TTC549 (cell line): ENCODE data around the gene LRRK1.
"Not testable (repeated sequence)": the region's sequence is repeated elsewhere in the genome, so short reads cannot be mapped to it uniquely, and the experiment has no call there.

Experiments
- FAIRE-seq: peaks from 2 replicates; lab custom pipeline; 2012; peaks lifted over from hg19 to GRCh38; lab: Jason Lieb, UNC

Gene LRRK1

DNA sequence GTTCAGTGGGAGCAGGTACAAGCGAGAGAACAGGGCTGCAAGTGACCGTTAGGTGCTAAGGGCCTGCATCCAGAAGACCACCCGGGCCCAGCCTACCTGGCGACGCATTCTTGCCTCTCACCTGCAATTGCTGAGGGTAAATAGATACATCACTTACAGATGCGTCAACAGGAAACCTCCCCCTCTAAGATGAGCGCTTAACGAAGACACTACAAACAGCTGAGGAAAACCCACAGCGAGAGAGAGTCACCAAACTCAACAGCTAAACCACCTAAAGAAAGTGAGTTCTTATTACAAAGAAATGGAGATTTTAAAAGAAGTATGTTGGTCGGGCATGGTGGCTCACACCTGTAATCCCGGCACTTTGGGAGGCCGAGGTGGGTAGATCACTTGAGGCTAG is 174.8 kb downstream of the LRRK1 start:
- FAIRE-seq: no peak

DNA sequence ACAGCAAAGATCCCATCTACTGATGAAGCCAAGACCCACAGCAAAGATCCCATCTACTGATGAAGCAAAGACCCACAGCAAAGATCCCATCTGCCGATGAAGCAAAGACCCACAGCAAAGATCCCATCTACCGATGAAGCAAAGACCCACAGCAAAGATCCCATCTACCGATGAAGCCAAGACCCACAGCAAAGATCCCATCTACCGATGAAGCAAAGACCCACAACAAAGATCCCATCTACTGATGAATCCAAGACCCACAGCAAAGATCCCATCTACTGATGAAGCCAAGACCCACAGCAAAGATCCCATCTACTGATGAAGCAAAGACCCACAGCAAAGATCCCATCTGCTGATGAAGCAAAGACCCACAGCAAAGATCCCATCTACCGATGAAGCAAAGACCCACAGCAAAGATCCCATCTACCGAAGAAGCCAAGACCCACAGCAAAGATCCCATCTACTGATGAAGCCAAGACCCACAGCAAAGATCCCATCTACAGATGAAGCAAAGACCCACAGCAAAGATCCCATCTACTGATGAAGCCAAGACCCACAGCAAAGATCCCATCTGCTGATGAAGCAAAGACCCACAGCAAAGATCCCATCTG is 176.7 kb downstream of the LRRK1 start:
- FAIRE-seq: not testable (repeated sequence)

DNA sequence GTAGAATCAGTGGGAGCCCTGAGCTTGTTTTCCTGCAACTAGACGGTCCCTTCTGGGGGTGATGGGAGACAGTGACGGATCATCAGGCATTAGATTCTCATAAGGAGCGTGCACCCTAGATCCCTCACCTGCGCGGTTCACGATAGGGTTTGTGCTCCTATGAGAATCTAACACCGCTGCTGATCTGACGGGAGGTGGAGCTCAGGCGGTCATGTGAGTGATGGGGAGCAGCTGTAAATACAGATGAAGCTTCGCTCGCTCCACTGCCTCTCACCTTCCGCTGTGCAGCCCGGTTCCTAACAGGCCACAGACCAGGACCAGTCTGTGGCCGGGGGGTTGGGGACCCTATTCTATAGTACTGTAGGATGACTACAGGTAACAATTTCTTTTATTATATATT is 178.0 kb downstream of the LRRK1 start:
- FAIRE-seq: no peak

DNA sequence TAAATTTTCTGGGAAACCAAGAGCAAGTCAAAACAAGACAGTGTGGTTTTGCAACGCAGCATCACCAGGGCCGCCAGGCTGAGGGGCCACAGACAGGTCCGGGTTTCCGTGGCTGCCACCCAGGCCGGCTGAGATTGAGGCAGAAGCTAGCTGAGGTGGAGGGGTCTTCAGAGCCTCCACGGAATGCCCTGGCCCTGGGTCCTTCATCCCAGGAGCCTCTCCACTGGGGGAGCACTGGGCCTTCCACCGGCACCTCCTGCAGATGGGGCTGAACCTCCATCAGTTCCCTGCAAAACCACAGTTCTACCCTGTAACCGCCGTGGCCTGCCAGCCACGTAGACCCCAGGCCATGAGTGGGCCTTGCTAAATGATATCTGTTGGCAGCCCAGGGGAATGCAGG is 180.0 kb downstream of the LRRK1 start:
- FAIRE-seq: no peak

DNA sequence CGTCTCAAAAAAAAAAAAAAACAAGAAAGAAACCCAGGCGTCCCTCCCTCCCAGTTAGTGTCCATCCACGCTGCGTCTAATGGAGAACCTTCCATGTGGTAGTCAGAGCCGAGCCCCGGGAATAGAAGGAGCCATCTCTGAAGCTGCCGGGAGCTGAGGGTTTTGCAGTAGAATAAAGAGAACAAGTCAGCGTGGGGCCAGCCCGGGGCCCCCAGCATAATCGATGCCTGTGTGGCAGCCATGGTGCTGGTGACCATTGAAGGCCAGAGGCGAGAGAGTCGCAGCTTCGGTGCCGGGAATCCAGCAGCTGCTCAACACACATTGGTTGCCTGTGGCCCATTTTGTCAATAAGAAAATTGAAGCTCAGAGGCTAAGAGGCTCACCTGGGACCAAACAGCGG is 181.0 kb downstream of the LRRK1 start:
- no peak for FAIRE-seq

DNA sequence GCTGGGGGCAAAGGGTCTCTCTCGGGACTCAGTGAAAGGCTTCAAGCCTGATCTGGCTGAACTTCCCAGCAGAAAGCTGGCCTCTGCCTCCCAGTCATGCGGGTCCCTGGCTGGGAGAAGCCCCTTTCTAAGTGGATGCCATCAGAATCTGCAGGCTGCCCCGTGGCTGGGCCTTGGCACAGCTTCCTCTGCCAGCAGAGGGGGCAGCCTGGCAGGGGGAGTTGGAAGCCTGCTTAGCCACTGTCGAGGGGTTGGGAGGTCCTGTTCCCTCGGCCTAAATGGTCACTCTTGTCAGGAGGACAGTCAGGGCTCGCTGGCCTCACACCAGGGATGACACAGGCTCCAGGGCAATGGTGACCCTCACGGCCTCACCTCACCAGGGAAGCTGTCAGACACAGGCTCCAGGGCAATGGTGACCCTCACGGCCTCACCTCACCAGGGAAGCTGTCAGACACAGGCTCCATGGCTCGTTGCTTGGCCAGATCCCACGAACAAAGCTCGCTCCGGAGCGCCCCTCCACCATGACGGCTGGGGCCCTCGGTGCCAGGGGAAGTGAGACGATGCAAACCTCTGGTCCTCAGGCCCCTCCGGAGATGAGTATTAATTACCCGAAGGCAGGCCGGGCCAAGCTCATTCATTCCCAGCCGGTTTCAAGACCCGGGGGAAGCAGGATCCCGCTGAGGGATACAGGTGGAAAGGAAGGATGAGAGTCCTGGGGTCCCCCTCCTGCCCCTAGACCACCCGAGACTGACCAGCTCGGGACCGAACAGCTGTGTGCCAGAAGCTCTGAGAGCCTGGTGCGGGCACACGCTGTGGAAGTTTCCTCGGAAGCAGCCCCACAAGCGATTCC is 181.7 kb downstream of the LRRK1 start:
- FAIRE-seq: no peak

DNA sequence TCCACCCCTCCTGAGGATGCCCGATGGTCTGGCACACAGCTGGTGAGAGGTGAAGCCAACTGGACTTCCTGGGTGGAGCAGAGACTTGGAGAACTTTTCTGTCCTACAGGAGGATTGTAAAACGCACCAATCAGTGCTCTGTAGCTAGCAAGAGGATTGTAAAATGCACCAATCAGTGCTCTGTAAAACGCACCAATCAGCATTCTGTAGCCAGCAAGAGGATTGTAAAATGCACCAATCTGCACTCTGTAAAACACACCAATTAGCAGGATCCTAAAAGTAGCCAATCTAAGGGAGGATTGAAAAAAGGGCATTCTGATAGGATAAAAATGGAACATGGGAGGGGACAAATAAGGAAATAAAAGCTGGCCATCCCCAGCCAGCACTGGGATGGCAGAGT is 182.5 kb downstream of the LRRK1 start:
- FAIRE-seq: no peak

DNA sequence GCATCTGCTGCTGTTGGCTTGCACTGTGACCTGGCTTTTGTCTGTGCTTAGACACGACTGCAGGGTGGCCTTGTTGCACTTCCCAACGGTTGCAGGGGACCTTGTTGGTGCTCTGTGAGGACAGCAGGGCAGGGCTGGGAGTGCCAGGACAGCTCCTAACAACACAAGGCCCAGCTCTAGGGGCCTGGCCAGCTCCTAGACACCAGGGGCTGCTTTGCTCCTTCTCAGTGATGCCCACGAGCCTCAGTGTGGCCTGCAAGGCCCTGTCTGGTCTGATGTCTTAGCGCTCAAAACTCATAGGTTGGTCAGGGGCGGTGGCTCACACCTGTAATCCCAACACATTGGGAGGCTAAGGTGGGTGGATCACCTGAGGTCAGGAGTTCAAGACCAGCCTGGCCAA is 183.6 kb downstream of the LRRK1 start:
- no peak for FAIRE-seq

DNA sequence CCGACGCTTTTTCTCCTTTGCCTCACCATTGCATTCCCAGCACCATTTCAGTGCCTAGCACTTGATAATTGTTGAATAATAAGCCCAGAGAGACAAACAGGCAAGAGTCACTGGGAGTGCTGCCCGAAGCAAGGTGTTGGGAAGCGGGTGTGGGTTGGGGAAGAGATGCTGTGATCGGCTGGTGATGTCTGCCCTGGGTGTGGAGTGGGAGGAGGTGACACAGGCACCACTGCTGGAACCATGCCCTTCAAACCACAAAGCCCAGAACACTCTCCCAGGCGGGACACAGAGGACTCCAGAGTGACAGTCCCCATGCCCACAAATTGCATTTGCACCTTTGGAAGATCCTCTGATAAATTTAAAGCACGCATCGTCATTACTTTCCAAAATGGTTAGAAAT is 184.4 kb downstream of the LRRK1 start:
- no peak for FAIRE-seq

DNA sequence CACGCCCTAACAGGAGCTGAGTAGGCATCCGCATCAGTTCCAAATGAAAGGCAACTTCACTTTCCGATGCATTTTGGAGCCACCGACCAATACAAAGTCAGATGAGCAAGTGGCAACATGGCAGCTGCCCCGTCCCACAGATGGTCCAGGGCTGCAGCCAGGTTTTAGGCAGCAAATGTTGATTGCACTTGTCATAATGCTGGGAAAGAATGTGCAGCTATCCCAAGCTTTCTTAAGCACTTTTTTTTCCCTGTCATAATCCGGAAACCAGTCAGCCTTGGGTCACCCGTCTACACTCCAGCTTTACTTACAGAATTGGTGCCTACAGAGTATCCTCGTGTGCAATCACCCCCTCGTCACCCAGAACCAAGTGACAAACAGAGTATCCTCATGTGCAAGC is 185.0 kb downstream of the LRRK1 start:
- FAIRE-seq: no peak

DNA sequence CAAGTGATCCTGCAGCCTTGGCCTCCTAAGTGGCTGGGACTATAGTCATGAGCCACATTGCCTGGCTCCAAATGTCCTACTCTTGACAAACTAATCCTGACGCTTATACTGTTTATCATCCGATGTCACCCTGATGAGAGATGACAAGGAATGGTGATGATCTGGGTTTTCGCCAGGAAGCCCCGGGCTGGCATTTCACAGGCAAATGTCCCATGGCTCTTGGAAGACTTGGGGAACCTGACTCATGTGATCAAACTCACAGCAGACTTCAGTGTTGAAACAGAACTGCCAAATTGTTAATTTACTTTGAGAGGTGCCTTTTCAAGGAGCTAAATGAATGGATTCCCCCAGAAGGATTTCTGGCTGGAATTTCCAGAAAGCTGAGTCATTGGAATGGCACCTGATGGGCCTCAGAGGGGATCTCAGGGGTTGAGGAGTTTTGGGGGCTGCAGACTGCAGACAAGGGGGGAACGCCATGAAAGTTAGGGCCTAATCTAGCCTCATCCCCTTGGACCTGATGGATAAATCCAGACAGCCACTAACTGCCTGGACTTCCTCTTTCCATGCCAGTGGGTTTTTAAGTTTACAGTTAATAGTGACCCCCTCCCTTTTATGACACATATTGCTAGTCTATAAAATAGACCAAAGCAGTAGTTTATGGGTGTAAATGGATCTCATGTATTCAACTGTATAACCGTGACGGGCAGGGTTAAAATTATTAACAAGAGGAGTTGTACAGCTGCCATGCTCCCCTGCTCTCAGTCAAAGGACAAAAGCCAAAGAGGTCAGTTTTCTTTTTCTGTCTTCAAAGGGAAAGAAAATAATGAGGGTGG is 186.1 kb downstream of the LRRK1 start:
- no peak for FAIRE-seq

DNA sequence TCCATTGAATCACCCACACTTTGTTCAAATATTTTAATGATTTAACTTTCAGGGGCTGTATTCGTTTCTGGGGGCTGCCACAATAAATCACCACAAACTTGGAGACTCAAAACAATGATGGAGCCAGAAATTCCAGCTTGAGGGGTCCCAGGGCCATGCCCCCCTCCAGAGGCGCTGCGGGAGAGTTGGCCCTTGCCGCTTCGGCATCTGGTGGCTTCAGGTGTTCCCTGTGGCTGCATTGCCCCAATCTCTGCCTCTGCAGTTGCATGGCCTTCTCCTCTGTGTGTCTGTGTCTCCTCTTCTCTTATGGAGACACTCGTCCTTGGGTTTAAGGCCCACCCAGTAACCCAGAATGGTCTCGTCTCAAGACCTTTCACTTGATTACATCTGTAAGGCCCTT is 187.9 kb downstream of the LRRK1 start:
- no peak for FAIRE-seq

DNA sequence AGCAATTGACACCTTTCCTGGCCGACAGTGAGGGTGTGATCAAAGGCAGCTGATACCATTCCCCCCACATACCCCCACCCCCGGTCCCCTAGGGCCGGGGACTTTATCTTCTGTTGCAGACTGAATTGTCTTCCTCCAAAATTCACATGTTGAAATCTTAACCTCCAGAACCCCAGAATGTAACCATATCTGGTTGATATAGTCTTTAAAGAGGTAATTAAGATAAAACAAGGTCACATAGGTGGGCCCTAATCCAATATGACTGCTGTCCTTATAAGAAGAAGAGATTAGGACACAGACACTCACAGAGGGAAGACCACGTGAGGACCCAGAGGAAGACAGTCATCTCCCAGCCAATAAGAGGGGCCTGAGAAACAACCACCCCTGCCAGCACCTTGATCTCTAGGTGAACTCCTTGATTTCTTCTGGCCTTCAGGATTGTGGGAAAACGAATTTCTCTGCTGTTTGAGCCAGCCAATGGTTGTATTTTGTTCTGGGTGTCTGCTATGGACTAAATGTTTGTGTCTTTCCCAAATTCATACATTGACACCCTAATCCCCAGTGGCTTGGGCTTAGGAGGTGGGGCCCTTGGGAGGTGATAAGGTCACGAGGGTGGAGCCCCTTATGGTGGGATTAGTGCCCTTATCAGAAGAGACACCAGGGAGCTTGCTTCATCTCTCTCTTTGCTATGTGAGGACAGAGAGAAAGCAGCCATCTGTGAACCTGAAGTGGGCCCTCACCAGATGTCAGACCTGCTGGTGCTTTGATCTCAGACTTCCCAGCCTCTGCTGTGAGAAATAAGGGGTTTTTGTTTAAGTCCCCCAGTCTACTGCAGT is 188.7 kb downstream of the LRRK1 start:
- FAIRE-seq: no peak

DNA sequence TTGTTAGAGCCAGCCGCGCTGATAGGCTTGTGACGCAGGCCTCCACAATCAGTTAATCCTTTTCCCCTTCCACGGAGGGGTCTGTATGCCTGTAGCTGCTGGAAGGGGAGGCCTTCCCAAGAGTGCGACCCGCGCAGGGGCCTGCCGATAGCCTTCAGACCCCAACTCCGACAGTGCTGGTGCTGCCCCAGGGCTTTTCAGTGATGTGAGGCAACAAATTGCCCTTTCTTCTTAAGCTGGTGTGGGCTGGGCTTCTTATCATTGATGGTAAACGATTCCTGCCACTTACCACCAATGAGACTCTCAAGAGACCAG is 189.3 kb downstream of the LRRK1 start:
- FAIRE-seq: no peak

DNA sequence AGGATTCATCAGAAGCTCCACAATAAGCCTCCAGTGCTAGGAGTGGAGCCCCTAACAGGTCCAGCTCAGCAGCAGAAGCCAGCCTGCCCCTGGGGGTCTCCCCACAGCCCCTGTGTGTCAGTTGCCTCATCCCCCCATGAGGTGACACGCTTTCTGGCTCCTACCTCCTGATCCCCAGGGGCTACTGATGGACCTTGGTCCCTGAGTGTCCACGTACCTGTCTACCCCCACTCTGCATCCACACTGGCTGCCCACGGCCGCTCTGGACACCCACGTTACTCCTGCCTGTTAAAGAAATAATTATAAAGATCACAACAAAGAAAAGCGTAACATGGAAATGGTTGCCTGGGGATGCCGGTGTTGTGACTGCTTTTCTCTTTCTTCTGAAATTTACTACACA is 189.6 kb downstream of the LRRK1 start:
- no peak for FAIRE-seq

DNA sequence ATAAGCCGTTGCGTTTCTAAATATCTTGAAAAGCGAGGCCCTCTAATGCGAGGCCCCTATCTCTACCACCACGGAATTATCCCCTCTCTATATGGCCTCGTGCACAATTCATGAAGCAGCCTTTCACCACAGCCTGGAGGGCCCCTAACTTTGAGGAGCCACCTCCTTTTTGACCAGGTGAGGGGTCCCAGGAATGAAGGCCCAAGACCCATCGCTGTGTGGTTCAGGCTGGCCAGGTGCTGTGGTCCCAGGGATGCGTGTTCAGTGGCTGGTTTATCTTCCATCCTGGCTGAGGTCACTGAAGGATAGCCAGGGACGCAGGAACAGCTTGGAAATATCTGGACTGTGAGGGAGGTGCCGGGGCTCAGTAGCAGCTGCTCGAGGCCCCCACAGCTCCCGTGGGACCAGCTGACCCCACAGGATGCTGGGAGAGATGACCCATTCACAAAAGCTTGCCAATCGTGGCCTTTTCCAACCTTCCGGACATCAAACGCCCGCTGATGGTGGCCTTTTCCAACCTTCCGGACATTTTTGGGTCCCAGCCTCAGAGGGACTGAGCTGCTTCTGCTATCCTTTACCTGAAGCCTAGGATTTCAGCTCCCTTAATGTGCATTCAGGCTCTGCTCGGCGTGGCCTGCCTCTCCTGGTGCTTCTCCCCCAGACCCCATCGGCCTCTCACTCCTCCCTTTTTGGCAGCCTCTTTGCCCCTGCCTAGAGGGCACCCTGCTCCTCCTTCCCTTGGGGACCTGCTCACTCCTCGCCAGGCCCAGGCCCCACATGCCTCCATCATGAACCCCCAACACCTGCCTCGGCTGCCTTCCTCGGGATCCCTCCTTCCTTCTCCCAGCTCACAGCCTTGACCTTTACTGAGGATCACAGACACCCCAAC is 191.8 kb downstream of the LRRK1 start:
- FAIRE-seq: no peak

DNA sequence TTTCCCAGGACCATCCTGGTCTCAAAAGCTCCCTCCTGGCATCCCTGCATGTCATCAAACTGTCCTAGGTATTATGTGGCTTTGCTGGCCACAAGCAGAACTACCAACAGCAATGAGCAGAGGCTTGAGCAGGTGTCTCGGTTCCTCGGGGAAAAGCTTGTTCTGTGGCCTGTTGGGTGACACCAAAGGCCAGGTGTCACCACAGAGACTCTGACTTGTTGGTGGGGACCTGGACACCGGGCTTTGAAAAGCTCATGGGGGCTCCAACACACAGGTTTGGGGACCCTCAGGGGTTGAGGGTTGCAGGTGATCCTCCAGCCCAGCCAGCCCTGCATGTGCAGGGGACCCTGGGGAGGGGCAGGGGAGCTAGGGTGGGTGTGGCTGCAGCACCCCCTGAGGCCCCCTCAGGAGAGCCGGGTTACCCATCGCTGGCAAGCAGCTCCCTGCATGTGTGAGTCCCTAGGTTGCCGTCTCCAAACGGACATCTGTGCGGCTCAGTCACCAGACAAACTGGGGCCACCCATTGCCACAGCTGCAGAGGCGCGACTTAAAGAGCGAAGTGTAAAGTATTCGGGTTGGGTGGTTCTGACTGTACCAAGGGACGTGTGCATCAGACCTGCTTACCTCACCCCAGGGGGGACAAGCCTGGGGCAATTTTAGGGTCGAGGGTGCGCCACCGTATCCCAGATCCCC is 192.6 kb downstream of the LRRK1 start:
- FAIRE-seq: no peak

DNA sequence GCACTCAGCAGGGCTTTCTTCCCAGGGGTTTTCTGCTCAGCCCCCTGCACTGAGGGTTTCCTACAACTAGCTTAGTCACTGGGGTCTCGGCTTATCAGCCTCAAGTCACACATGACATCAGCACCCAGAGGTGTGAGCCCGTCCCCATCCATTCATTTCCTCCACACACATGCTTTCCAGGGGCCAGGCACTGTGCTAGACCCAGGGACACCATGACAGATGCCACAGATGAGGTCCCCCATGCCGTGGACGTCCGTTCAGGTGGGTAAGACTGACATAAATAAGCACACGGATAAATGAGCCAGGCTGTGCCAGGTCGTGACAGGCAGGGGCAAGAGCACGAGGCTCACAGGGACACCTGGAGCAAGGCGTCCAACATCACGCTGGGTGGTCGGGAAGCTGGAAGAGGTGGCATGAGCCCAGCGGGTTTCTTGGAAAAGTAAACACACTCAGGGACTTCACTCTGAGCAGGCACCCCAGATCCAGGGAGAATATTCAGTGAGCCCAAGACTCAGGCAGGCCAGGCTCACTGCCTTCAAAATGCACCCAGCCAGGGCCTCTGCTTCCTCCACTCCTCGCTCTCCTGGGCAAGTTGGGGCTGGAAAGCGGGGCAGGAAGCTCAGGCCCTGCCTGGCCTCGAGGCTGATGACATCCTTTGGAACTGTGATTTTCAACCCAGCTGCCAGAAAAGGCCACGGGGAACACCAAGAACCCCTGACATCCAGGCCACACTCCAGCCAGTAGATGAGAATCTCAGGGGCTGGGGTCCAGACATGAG is 193.4 kb downstream of the LRRK1 start:
- no peak for FAIRE-seq

DNA sequence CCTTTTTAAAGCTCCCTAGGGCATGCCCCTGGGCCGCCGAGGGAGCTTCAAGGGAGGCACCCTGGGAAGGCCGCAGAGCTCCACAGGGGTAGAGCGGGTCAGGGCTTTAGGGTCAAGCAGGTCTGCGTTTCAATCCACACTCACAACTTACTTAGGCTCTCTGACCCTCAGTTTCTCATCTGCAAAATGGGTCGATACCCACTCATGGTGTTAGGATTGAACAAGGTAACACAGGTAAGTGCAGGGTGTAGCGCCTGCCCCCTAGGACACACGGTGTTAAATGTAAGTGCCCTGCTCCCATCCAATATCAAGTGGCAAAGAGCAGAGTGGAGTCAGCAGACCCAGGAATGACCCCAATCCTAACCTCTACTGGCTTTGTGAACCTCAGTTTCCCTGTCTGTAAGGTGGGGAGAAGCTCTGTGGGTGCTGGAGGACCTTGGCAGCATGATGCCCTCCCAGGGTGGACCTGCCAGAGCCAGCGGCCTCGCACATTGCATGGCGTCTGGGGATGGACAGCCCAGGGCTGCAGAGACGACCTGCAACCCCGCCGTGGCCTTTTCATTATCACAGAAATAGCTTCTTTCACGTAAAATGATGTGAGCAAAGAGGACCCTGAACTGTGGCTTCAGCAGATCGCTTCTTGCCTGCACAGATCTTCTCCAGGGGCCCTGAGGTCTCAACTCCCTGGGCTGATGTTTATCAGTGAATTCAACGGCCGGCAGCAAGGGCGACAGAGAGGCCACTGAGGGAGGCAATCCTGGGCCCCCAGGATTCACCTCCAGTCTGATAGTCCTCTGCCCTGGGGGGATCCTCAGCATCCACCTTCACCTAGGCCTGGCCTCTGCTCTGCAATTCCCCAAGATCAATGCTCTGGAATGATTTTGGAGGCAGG is 194.2 kb downstream of the LRRK1 start:
- FAIRE-seq: no peak
